Stimulated activated CD8-positive, alpha-beta memory T cell treated with anti-CD3 and anti-CD28 coated beads, Interleukin-15, amount 100 ng/mL, for 1 hour (primary cell): ENCODE measurements around the gene BBIP1.
A peak's percentile ranks its signal among the peaks of the same experiment; 100 is the strongest.
"Not testable (repeated sequence)": the region's sequence is repeated elsewhere in the genome, so short reads cannot be mapped to it uniquely, and the experiment has no call there.

Experiments used
- DNase-seq: peaks from one replicate; pipeline ENCODE4 v3.0.0-alpha.2; 2020; ENCODE audit warnings: low read depth

The BBIP1 gene

DNA sequence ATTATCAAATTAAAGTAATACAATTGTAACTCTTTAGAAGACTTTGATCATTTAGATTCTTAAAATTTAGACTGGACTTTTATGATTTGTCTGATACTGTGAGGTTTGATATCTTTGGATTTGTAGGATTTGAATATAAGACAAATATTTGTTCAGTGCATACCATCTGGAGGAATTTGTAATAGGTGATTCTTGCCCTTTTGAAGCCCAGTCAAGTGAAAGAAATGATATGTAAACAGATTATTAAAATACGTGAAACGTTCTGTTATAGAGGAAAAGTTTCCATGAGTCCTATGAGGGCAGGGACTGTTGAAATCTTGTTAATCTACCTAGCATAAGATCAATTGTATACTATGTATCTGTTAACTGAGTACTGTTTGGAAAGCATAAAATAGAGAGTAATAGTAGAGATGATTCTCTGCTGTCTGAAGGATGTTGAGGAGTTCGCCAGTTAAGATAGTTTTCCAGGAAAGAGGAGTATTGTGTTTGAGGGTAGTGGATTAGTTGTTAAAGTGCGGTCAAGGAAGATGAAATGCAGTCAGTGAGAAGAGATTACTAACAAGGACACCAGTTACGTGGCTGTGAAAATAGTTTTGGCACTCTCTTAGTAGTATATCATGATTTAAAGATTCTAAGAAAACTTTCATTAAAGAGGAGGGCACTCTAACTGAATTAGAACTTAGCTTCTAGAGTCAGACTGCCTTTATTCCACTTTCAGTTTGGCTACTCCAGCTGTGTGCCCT is 32.9 kb downstream of the BBIP1 start:
- no peak for DNase-seq

DNA sequence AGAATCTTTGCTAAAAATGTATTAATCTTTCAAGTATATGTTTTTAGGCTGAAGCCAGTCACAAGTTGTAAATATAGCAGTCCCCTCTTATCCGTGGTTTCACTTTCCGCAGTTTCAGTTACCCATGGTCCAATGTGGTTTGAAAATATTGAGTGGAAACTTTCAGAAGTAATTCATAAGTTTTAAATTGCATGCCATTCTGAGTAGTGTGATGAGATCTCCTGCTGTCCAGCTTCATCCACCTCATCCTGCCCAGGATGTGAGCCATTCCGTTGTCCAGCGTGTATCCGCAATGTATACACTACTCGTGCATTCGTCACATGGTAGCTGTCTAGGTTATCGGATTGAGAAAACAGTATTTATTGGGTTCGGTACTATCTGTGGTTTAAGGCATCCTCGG is 35.1 kb downstream of the BBIP1 start:
- no peak for DNase-seq

DNA sequence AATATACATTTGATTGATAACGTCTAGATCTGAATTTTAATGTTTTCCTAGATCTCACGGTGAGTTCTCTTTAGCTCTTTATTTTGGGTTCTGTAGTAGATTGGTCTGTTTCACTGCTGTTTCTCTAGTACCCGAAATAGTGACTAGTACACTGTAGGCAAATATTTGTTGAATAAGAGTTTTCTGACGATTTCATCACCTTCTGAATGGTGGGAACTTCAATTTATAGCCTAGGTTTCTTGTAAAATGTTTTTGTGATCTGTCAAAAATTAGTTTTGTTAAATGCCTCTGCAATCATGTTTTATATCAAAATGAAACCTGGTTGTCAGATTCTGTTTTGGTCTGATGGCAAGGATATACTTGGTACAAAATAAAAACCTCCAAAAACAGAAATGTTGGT is 37.1 kb downstream of the BBIP1 start:
- DNase-seq: no peak

DNA sequence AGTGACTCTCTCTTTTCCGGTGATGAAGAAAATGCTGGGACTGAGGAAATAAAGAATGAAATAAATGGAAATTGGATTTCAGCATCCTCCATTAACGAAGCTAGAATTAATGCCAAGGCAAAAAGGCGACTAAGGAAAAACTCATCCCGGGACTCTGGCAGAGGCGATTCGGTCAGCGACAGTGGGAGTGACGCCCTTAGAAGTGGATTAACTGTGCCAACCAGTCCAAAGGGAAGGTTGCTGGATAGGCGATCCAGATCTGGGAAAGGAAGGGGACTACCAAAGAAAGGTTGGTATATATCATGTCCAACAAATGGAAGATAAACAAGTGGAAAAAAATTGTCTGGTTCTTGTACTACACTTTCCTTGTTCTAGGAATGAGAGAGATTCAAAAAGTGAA is 37.7 kb downstream of the BBIP1 start:
- DNase-seq: no peak

GRCh38 chr10:110880012-110880411 is 39.0 kb downstream of the BBIP1 start:
- no peak for DNase-seq

DNA sequence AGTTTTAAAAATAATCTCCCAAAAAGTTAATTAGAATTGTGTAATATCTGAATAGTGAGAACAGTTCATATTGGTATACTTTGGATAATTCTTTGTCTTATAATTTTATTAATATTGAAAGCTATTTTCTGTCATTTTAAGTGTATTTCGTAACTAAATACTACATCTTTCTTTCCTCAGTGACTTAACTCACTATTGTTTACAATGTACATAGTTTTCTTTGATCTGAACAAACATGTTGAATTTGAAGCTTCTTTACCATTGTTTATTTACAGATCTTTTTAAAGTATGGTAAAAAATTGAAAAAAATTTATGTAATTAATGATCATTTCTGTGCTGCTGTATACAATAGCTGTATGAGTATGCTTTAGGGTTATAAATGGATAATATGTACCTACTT is 42.2 kb downstream of the BBIP1 start:
- no peak for DNase-seq

DNA sequence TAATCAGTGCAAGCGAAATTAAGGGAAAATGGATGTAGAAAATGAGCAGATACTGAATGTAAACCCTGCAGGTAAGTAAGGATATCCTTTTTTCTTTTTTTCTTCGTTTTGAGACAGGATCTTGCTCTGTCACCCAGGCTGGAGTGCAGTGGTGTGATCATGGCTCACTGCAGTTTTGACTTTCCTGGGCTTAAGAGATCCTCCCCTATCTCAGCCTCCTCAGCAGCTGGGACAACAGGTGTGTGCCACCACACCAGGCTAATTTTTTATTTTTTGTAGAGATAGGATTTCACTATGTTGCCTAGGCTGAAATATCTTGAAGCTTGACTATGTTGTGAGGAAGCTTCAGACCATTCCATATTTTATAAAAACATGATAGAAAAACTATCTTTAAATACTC is 43.0 kb downstream of the BBIP1 start:
- no peak for DNase-seq

DNA sequence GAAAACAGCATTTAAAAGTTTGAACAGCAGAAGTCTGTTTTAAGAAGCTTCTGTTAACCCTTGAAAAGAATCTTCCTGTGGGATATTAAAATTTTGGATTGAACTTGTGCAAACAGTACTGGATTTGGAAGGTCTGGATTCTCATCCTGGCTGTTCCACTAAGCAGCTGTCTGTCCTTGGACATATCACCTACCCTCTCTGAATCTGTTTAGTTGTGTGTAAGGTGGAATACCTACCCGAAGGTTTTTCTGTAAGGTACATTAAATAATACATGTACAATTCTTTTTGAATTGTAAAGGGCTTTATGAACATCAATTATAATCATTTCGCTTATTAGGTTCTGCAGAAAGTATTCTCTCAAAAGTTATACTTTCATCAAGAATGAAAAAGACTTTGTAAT is 45.0 kb downstream of the BBIP1 start:
- DNase-seq: no peak

- DNase-seq: no peak
These were observed 45.7 kb downstream of the BBIP1 start for GRCh38 chr10:110872984-110873923.

DNA sequence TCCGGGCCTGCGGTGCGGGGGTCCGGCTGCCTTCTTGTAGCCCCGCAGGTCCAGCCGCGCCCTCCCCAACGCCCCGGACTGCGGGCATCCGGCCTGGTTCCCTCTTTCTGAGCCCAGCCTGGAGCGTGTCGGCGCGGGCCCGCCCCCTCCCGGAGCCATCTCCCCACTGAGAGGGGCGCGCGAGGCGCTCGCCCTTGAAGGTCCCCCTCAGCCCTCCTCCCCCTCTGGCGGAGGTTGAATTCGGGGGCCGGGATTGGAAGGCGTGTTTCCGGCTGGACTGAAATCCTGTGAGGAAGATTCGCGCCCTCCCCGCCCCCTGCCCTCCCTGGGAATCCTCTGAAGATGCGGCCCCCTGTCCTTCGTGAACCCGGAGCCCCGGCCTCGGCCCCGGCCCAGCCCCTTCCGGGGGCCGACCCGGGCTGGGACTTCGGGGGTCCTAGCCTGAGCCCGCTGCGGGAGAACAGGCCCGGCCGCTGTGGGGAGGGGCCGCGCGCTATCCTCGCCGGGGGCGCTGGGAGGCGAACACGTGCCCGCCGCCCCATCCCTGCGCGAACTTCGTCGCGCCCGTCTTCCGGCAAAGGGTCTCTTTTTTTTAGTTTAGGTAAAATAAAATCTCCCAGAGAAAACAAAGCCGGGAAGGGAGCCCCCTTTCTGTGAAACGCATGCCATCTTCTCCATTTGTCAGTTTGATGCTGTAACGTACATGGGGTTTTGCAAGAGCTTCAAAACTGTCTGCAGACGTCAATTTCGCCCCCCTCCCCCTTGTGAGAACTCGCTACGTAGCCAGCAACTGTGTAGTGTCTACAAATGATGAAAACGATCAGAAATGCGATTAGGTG is 46.6 kb downstream of the BBIP1 start:
- DNase-seq: peak; percentile 62

- peak; percentile 88 for DNase-seq
These were observed 47.5 kb downstream of the BBIP1 start, which contains the start of gene PDCD4 for GRCh38 chr10:110871298-110872084. PDCD4 (plus strand) TSS chr10:110871928; CDS start chr10:110876028, 4,100 bp downstream.

DNA sequence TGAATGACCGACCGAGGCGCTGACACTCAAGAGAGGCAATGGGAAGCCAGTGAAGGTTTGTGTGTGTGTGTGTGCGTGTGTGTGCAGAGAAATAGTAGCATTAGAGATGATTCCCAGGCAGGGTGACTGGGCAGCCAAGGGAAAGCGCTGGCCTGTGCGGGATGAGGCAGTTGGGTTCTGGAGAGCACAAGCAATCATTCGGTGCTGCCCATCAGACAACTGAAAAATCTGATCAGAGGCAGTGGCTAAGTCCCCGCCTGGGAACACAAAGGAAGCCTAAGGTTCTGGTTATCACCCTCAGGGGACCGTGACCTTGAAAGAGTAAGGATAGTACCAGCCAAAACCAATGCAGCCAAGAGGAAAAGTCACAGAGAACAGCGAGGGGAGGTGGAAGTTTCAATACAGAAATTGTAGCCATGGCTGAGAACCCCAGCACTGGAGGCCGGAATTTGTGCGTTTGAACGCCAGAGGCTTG is 48.1 kb downstream of the BBIP1 start:
- DNase-seq: no peak

DNA sequence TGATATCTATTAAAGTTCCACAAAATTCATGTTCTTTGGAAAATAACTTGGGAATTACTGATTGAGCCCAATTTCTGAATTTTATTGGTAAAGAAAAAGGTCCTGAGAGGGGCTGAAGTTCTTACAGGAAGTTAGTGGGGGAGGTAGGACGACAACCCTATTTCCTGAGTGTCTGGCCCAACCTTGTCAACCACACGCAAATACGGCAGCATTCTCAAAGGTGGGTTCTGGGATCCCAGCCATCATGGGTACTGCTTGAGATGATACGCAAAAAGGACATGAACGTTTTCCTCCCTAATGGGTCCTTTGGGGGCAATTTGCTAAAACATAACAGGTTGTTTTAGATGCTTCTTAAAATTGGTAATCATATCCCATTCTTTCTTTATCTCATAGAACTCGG is 50.0 kb downstream of the BBIP1 start:
- DNase-seq: no peak

- DNase-seq: no peak
These were observed 51.0 kb downstream of the BBIP1 start for GRCh38 chr10:110867807-110868465.

GRCh38 chr10:110867011-110867806 is 51.8 kb downstream of the BBIP1 start:
- not testable (repeated sequence) for DNase-seq

DNA sequence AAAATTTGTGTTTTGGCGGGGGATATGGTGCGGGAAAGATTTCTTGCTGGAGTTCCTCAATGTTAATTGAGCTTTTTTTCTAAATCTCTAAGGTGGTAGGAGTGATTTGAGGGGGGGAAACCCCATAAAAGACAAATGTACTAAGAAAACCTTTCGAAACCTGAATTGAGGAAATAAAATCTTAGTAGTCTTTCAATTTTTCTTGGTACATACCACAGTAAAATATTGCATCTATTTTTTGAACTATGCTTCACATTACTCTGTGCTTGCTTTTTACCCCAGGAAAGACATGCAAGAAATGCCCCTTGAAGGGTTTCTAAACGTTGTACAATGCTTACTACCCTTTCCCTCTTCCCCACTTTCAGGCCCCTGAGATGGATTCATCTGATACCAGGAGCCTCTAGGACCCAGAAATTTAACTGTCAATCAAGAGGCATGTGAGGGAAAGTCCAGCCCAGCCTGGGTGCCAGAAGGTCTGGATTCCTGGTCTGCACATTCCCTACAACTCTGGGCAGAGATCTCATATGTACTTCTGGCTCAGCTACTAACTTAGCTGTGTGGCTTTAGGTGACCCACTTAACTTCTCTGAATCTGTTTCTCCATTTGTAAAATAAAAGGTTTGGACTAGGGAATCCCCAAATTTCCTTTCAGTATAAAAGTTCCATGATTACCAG is 53.0 kb downstream of the BBIP1 start:
- DNase-seq: no peak

- no peak for DNase-seq
These were observed 53.7 kb downstream of the BBIP1 start for GRCh38 chr10:110865186-110865808.

- no peak for DNase-seq
These were observed 54.3 kb downstream of the BBIP1 start for GRCh38 chr10:110864662-110865140.

- no peak for DNase-seq
These were observed 55.0 kb downstream of the BBIP1 start for GRCh38 chr10:110863956-110864355.
